ENCODE results near the gene MYH15.

The MYH15 gene

GRCh38 chr3:108461661-108462111 lies 48.7 kb downstream of the MYH15 start:
- TF ChIP-seq CTCF (IDR thresholded peaks at IDR 0.05; ENCODE audit: insufficient read depth, low read length, poor library complexity, severe bottlenecking), result no peak
- H3K36me3 ChIP-seq (ENCODE audit: control insufficient read depth, insufficient read depth, low read length), result no peaks in the 10 kb centered on the region
- no peak for DNase-seq (ENCODE audit: extremely low read depth, insufficient read length)
- no peaks in the 10 kb centered on the region for H3K27me3 ChIP-seq (replicated peaks; ENCODE audit: control insufficient read depth, insufficient read depth, low read length)
- H3K4me3 ChIP-seq (replicated peaks; ENCODE audit: low read depth, low read length), result no peak overlapping the region

DNA sequence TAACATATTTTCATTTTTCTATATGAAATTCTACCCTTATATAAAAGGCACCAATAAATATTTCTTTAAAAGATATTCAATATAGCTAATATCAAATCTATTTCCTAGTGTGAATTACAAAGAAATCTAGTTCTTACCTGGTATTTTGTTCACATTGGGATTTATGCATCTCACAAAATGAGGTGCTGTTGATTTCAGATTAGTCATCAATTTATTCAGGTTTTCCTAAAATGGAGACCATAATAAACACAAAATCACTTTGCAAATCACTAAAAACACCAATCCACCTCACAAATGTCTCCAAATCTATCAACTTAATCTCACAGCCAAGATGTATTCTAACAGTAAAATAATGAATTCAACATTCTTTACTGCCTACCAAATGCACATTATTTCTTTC lies 51.2 kb downstream of the MYH15 start:
- no peak for DNase-seq (ENCODE audit: extremely low read depth, insufficient read length)
- no peaks in the 10 kb centered on the region for H3K36me3 ChIP-seq (ENCODE audit: control insufficient read depth, insufficient read depth, low read length)
- no peak for TF ChIP-seq CTCF (IDR thresholded peaks at IDR 0.05; ENCODE audit: insufficient read depth, low read length, poor library complexity, severe bottlenecking)
- H3K27me3 ChIP-seq (replicated peaks; ENCODE audit: control insufficient read depth, insufficient read depth, low read length), result no peaks in the 10 kb centered on the region
- H3K4me3 ChIP-seq (replicated peaks; ENCODE audit: low read depth, low read length), result no peak overlapping the region

DNA sequence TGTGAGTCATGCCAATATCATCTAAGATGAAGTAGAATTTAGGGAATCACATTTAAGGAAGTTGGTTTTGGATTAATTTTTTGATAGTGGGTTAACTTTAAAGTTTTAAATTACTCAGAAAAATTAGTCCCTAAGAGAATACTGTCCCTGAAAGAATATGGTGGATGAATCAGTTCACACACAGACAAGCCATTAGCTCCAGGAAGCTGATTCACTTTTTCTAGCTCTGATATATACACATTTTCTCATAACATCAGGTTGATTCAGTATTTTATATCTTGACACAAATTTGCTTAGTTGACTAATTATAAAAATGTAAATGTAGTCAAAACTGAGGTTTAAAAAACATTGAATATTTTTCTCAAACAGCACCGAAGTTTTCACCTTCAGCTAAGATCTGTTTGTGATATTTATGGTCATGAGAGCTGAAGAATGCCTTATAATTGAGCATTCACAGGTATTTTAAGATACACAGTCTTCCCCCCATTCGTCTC lies 55.1 kb downstream of the MYH15 start:
- H3K4me3 ChIP-seq (replicated peaks; ENCODE audit: low read depth, low read length), result no peak overlapping the region
- no peak for TF ChIP-seq CTCF (IDR thresholded peaks at IDR 0.05; ENCODE audit: insufficient read depth, low read length, poor library complexity, severe bottlenecking)
- DNase-seq (ENCODE audit: extremely low read depth, insufficient read length), result no peak
- no peaks in the 10 kb centered on the region for H3K36me3 ChIP-seq (ENCODE audit: control insufficient read depth, insufficient read depth, low read length)
- H3K27me3 ChIP-seq (replicated peaks; ENCODE audit: control insufficient read depth, insufficient read depth, low read length), result no peaks in the 10 kb centered on the region

DNA sequence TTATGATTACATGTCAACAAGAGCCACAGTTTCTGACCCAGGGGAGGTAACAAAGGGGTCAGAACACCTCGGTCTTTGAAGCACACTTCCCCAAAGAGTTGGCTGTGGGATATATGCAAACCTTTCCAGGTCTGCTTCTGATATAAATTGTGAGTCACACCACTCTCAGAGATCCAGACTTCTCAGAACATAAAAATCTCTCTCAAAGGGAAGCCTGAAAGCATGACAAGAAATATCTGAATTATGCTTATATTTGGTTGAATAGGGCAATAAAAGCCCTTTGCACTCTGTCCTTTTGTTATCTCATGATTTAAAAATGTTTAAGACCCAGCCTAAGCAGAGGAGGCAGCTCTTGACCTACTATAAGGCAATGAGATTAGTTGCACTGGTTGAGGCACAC lies 56.8 kb downstream of the MYH15 start:
- DNase-seq (ENCODE audit: extremely low read depth, insufficient read length), result no peak
- Histone ChIP-seq H3K27me3 (replicated peaks; ENCODE audit: control insufficient read depth, insufficient read depth, low read length) (no peaks in the 10 kb centered on the region), H3K4me3 (replicated peaks; ENCODE audit: low read depth, low read length) (no peak overlapping the region), H3K36me3 (ENCODE audit: control insufficient read depth, insufficient read depth, low read length) (no peaks in the 10 kb centered on the region)
- no peak for TF ChIP-seq CTCF (IDR thresholded peaks at IDR 0.05; ENCODE audit: insufficient read depth, low read length, poor library complexity, severe bottlenecking)

- no peak for TF ChIP-seq CTCF (IDR thresholded peaks at IDR 0.05; ENCODE audit: insufficient read depth, low read length, poor library complexity, severe bottlenecking)
- no peak overlapping the region for H3K4me3 ChIP-seq (replicated peaks; ENCODE audit: low read depth, low read length)
- H3K36me3 ChIP-seq (ENCODE audit: control insufficient read depth, insufficient read depth, low read length), result no peaks in the 10 kb centered on the region
- no peaks in the 10 kb centered on the region for H3K27me3 ChIP-seq (replicated peaks; ENCODE audit: control insufficient read depth, insufficient read depth, low read length)
- DNase-seq (ENCODE audit: extremely low read depth, insufficient read length), result no peak
Measured at GRCh38 chr3:108450444-108450843, 60.0 kb downstream of the MYH15 start.

DNA sequence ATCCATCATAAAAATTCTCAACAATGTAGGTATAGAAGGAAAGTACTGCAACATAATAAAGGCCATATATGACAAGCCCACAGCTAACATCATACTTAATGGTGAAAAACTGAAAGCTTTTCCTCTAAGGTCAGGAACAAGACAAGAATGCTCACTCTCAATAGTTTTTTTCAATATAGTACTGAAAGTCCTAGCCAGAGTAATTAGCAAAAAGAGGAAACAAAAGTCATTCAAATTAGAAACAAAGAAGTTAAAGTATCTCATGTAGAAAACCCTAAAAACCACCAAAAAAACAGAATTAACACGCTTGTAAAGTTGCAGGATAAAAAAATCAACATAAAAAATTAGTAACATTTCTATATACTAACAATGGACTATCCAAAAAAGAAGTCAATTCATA lies 61.8 kb downstream of the MYH15 start:
- H3K36me3 ChIP-seq (ENCODE audit: control insufficient read depth, insufficient read depth, low read length), result no peaks in the 10 kb centered on the region
- no peaks in the 10 kb centered on the region for H3K27me3 ChIP-seq (replicated peaks; ENCODE audit: control insufficient read depth, insufficient read depth, low read length)
- DNase-seq (ENCODE audit: extremely low read depth, insufficient read length), result peak; percentile 20
- TF ChIP-seq CTCF (IDR thresholded peaks at IDR 0.05; ENCODE audit: insufficient read depth, low read length, poor library complexity, severe bottlenecking), result no peak
- no peak overlapping the region for H3K4me3 ChIP-seq (replicated peaks; ENCODE audit: low read depth, low read length)
